ENCODE measurements around the gene XCL1. TPM values are rescaled to one million over a fixed set of nuclear protein-coding genes. Genes with fewer than 3 reads are reported as not detected.

Gene XCL1
- total RNA-seq, 1 experiment from 2014 or later: not detected

DNA sequence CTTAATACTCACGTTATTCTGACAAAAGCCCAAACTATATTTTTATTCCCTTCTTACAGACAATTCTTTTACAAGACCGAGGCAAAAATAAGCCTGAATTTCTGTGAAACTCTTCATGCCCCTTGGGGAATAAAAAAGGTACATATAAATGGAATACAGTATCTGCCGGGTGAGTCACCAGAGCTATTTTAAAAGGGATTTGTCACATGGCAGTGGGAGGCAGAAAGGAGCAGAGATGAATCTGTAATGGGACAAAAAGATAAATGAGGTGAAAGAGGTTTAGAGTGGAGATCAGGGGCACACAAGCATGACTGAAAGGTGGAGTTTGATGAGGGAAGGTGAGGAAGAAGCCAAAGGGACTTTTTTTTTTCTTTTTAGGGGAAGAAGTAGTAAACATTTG, 8.8 kb downstream of the XCL1 start:
- no peaks in the 10 kb centered on the region for H3K79me2 ChIP-seq (ENCODE audit: low read length)
- no peaks in the 10 kb centered on the region for H3K27me3 ChIP-seq (ENCODE audit: low read length)
- POLR2A ChIA-PET (ENCODE audit: unreplicated experiment): no interaction called here
- intact Hi-C loops (cut with micrococcal nuclease): no loop called here
- no peak overlapping the region for H3K9ac ChIP-seq (ENCODE audit: low read length)
- no peaks in the 10 kb centered on the region for H3K36me3 ChIP-seq (ENCODE audit: low read depth, low read length)
- H3F3A ChIP-seq (ENCODE audit: low read length, unreplicated experiment): no peaks in the 10 kb centered on the region
- no peak for TF ChIP-seq EZH2phosphoT487 (IDR thresholded peaks at IDR 0.05; ENCODE audit: borderline replicate concordance, low read length)
- no peaks in the 10 kb centered on the region for H3K9me2 ChIP-seq (replicated peaks; ENCODE audit: low read length)
- ATAC-seq: peak; percentile 76
- H3K4me3 ChIP-seq (ENCODE audit: low read length): no peak overlapping the region
- peak; percentile 61 for DNase-seq
- no TSS peak for BruUV-seq (replicated peaks)
- CTCF ChIA-PET: interaction anchor here (1.2 kb wide), 1 partner anchor 18 kb away, joined by 7 read pairs; no protein-coding TSS in a partner anchor
- H3K4me2 ChIP-seq (ENCODE audit: low read length): no peak overlapping the region
- no peaks in the 10 kb centered on the region for H3K9me3 ChIP-seq (ENCODE audit: low read length)
- H2AFZ ChIP-seq (ENCODE audit: low read length): no peak overlapping the region
- no peak overlapping the region for H3K27ac ChIP-seq (ENCODE audit: low read length)
- peaks cover 20% of the 10 kb centered on the region for H3K4me1 ChIP-seq (ENCODE audit: insufficient read depth, low read length)
- H4K20me1 ChIP-seq (ENCODE audit: low read length): no peaks in the 10 kb centered on the region

DNA sequence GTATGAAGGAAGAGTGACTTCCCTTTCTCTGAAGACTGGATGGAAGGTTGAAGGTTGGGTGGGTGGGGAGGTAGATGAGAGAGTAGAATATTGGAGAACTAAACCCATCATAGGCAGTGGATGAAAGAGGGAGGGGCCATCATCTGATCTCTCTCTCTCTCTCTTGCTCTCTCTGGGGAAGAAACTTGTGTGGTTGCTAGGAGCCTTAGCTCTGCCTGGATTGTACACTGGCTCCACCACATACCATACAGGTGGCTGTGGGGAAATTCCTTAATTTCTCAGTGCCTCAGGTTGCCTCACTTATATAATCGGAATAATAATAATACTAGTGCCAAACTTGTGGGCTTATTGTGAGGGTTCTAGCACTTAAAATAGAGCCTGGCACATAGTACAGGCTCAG, 9.5 kb downstream of the XCL1 start:
- H3K9me2 ChIP-seq (replicated peaks; ENCODE audit: low read length): no peaks in the 10 kb centered on the region
- H3K36me3 ChIP-seq (ENCODE audit: low read depth, low read length): no peaks in the 10 kb centered on the region
- no peak for DNase-seq
- H3K9ac ChIP-seq (ENCODE audit: low read length): no peak overlapping the region
- TF ChIP-seq EZH2phosphoT487 (IDR thresholded peaks at IDR 0.05; ENCODE audit: borderline replicate concordance, low read length) (no peak), EZH2 (IDR thresholded peaks at IDR 0.05; ENCODE audit: low read length, unreplicated experiment) (no peak)
- TF ChIP-seq, protein P1, sequence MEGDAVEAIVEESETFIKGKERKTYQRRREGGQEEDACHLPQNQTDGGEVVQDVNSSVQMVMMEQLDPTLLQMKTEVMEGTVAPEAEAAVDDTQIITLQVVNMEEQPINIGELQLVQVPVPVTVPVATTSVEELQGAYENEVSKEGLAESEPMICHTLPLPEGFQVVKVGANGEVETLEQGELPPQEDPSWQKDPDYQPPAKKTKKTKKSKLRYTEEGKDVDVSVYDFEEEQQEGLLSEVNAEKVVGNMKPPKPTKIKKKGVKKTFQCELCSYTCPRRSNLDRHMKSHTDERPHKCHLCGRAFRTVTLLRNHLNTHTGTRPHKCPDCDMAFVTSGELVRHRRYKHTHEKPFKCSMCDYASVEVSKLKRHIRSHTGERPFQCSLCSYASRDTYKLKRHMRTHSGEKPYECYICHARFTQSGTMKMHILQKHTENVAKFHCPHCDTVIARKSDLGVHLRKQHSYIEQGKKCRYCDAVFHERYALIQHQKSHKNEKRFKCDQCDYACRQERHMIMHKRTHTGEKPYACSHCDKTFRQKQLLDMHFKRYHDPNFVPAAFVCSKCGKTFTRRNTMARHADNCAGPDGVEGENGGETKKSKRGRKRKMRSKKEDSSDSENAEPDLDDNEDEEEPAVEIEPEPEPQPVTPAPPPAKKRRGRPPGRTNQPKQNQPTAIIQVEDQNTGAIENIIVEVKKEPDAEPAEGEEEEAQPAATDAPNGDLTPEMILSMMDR (conservative IDR thresholded peaks at IDR 0.05; ENCODE audit: low read depth, low read length): no peak
- H3K27ac ChIP-seq (ENCODE audit: low read length): no peak overlapping the region
- ChIA-PET POLR2A (ENCODE audit: unreplicated experiment) (no interaction called here), CTCF (interaction anchor here (1.2 kb wide), 1 partner anchor 17 kb away, joined by 7 read pairs; no protein-coding TSS in a partner anchor)
- H3K79me2 ChIP-seq (ENCODE audit: low read length): no peaks in the 10 kb centered on the region
- no peaks in the 10 kb centered on the region for H3K9me3 ChIP-seq (ENCODE audit: low read length)
- H3K27me3 ChIP-seq (ENCODE audit: low read length): no peaks in the 10 kb centered on the region
- no peak overlapping the region for H2AFZ ChIP-seq (ENCODE audit: low read length)
- ATAC-seq: no peak
- no peaks in the 10 kb centered on the region for H3F3A ChIP-seq (ENCODE audit: low read length, unreplicated experiment)
- intact Hi-C loops (cut with micrococcal nuclease): no loop called here
- no peak overlapping the region for H3K4me3 ChIP-seq (ENCODE audit: low read length)
- no peaks in the 10 kb centered on the region for H4K20me1 ChIP-seq (ENCODE audit: low read length)
- H3K4me1 ChIP-seq (ENCODE audit: insufficient read depth, low read length): peaks cover 20% of the 10 kb centered on the region
- no TSS peak for BruUV-seq (replicated peaks)
- H3K4me2 ChIP-seq (ENCODE audit: low read length): no peak overlapping the region

DNA sequence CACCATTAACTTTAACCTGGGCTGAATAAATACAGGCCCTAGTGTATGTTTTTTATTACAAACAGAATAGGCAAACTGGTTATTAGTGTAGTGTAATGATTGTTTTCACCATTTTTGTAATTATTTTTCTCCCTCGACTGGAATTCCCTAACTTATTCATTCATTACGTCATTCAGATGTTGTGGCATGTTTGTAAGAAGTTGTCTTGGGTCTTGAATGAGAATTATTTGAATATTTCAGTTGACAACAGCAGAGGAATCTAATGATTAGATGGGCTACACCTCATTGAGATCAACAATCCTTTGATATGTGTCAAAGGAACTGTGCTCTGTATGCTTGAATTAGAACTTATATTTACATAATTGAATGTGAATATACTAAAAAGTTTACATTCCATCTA, 12.8 kb downstream of the XCL1 start:
- H4K20me1 ChIP-seq (ENCODE audit: low read length): no peaks in the 10 kb centered on the region
- H3K9me3 ChIP-seq (ENCODE audit: low read length): no peaks in the 10 kb centered on the region
- BruUV-seq (replicated peaks): no TSS peak
- ChIA-PET POLR2A (ENCODE audit: unreplicated experiment) (no interaction called here), CTCF (no interaction called here)
- TF ChIP-seq EZH2 (IDR thresholded peaks at IDR 0.05; ENCODE audit: low read length, unreplicated experiment): no peak
- no peaks in the 10 kb centered on the region for H3K36me3 ChIP-seq (ENCODE audit: low read depth, low read length)
- no peak for DNase-seq
- H3K79me2 ChIP-seq (ENCODE audit: low read length): no peaks in the 10 kb centered on the region
- no peak for ATAC-seq
- no peak overlapping the region for H2AFZ ChIP-seq (ENCODE audit: low read length)
- H3K4me1 ChIP-seq (ENCODE audit: insufficient read depth, low read length): peaks cover 8% of the 10 kb centered on the region; the same call in 1 of the 2 replicates
- H3K9me2 ChIP-seq (replicated peaks; ENCODE audit: low read length): no peaks in the 10 kb centered on the region; the same call in 1 of the 2 replicates
- no peaks in the 10 kb centered on the region for H3F3A ChIP-seq (ENCODE audit: low read length, unreplicated experiment)
- H3K27ac ChIP-seq (ENCODE audit: low read length): no peak overlapping the region
- intact Hi-C loops (cut with micrococcal nuclease): no loop called here
- no peak overlapping the region for H3K4me2 ChIP-seq (ENCODE audit: low read length)
- no peak overlapping the region for H3K9ac ChIP-seq (ENCODE audit: low read length)
- no peak overlapping the region for H3K4me3 ChIP-seq (ENCODE audit: low read length)
- 0 out of 2 replicates have a peak, but pooled peaks cover 4% of the 10 kb centered on the region for H3K27me3 ChIP-seq (ENCODE audit: low read length)

DNA sequence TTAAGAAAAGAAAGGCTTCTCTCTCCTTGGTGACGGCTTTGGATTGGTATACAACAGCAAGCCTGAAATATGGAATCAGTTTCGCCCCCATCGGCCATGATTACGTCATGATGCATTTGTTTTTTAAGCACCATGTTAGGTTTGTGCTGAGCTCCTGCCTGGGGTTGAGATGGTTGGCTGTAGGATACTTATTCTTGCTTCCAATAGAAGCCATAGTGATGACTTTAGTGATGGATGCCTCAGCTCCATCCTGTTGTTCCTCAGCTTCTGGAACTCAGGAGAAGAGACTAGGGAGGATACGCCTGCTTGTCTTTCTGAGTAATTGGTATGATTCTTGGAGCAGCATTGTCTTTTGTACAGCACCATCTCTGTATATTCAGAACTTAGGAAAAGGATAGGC, 14.7 kb downstream of the XCL1 start:
- H2AFZ ChIP-seq (ENCODE audit: low read length): no peak overlapping the region
- no peak for ATAC-seq
- no TSS peak for BruUV-seq (replicated peaks)
- H4K20me1 ChIP-seq (ENCODE audit: low read length): no peaks in the 10 kb centered on the region
- no peak for DNase-seq
- no peaks in the 10 kb centered on the region; the same call in 1 of the 2 replicates for H3K9me2 ChIP-seq (replicated peaks; ENCODE audit: low read length)
- POLR2A ChIA-PET (ENCODE audit: unreplicated experiment): no interaction called here
- no peaks in the 10 kb centered on the region for H3K4me1 ChIP-seq (ENCODE audit: insufficient read depth, low read length)
- H3K79me2 ChIP-seq (ENCODE audit: low read length): no peaks in the 10 kb centered on the region
- CTCF ChIA-PET: no interaction called here
- no peaks in the 10 kb centered on the region for H3F3A ChIP-seq (ENCODE audit: low read length, unreplicated experiment)
- no peak overlapping the region for H3K4me2 ChIP-seq (ENCODE audit: low read length)
- no peaks in the 10 kb centered on the region for H3K36me3 ChIP-seq (ENCODE audit: low read depth, low read length)
- H3K9me3 ChIP-seq (ENCODE audit: low read length): no peaks in the 10 kb centered on the region
- H3K4me3 ChIP-seq (ENCODE audit: low read length): no peak overlapping the region
- H3K27me3 ChIP-seq (ENCODE audit: low read length): 0 out of 2 replicates have a peak, but pooled peaks cover 4% of the 10 kb centered on the region
- H3K9ac ChIP-seq (ENCODE audit: low read length): no peak overlapping the region
- intact Hi-C loops (cut with micrococcal nuclease): no loop called here
- no peak for TF ChIP-seq EZH2 (IDR thresholded peaks at IDR 0.05; ENCODE audit: low read length, unreplicated experiment)
- TF ChIP-seq, protein P1 (conservative IDR thresholded peaks at IDR 0.05; ENCODE audit: low read depth, low read length): no peak
- TF ChIP-seq EZH2phosphoT487 (IDR thresholded peaks at IDR 0.05; ENCODE audit: borderline replicate concordance, low read length): no peak
- no peak overlapping the region for H3K27ac ChIP-seq (ENCODE audit: low read length)

Measured in PC-3 (cell line).